ENCODE results near the gene TBL3. TPM values are rescaled to one million over a fixed set of nuclear protein-coding genes. Genes with fewer than 3 reads are reported as not detected.

TBL3 gene
- polyA plus RNA-seq, 2 of the 4 experiments (the other 2 are of a cell fraction) = 21.9 to 42.8 TPM

- no peak for ATAC-seq
- Histone ChIP-seq H3K4me1 (peaks cover 19% of the 10 kb centered on the region), H3K4me2 (no peak overlapping the region), H3K27ac (no peak overlapping the region), H3K9me3 (no peaks in the 10 kb centered on the region), H3K4me3 (no peak overlapping the region)
- CTCF ChIA-PET = interaction anchor here (1.7 to 2.3 kb wide), 4 partner anchors 9 to 76 kb away, joined by 3 to 8 read pairs (median 6); partner anchors contain the start of gene RPL3L
- no peak for DNase-seq (ENCODE audit: low read depth in 1 of 2, low spot score in 1 of 2)
- POLR2A ChIA-PET = interaction anchor here (0.6 to 1.9 kb wide), 2 partner anchors 16 to 211 kb away, joined by 4 to 9 read pairs; partner anchors contain the start of gene TRAF7
- no peak for FAIRE-seq
- TF ChIP-seq E2F6 (IDR thresholded peaks at IDR 0.05; ENCODE audit: borderline replicate concordance, low read depth) (no peak), JUNB (IDR thresholded peaks at IDR 0.05) (no peak), USF2 (IDR thresholded peaks at IDR 0.05) (no peak), PHF8 (IDR thresholded peaks at IDR 0.05; ENCODE audit: borderline replicate concordance, low read depth) (no peak), NFE2L2 (conservative IDR thresholded peaks at IDR 0.05; ENCODE audit: low read length) (no peak), MYC (IDR thresholded peaks at IDR 0.05; ENCODE audit: borderline replicate concordance, low read length) (no peak), HMGXB4 (CRISPR knock-in tag; IDR thresholded peaks at IDR 0.05; ENCODE audit: borderline replicate concordance) (no peak)
- 94% methylated on average over 16 of the region's 21 CpGs for WGBS (ENCODE audit: missing lambda C conversion rate)
These were observed 27.1 kb upstream of the TBL3 start for GRCh38 chr16:1944612-1945199.

- DNase-seq (ENCODE audit: low read depth in 1 of 2, low spot score in 1 of 2) (no peak), ATAC-seq (no peak), FAIRE-seq (no peak)
- POLR2A ChIA-PET = interaction anchor here (1.3 kb wide), 1 partner anchor 19 kb away, joined by 6 read pairs; the partner anchor contains the start of gene RPS2
- H3K27ac ChIP-seq = no peak overlapping the region
- no peaks in the 10 kb centered on the region for H3K9me3 ChIP-seq
- CTCF ChIA-PET = interaction anchor here (0.8 to 2.5 kb wide), 10 partner anchors 9 to 82 kb away, joined by 3 to 11 read pairs (median 4); partner anchors contain the start of genes NDUFB10 and RPL3L
- H3K4me2 ChIP-seq = no peak overlapping the region
- peaks cover 19% of the 10 kb centered on the region for H3K4me1 ChIP-seq
- TF ChIP-seq HEYL (CRISPR knock-in tag; IDR thresholded peaks at IDR 0.05) = no peak
- TF ChIP-seq NR3C1 (IDR thresholded peaks at IDR 0.05) = no peak
- no peak for TF ChIP-seq HOXB13 (CRISPR knock-in tag; IDR thresholded peaks at IDR 0.05; ENCODE audit: low read depth)
- TF ChIP-seq CTCF (IDR thresholded peaks at IDR 0.05) = no peak
- TF ChIP-seq MAFK (IDR thresholded peaks at IDR 0.05; ENCODE audit: partially characterized antibody) = no peak
- TF ChIP-seq PHF8 (IDR thresholded peaks at IDR 0.05; ENCODE audit: borderline replicate concordance, low read depth) = no peak
- no peak for TF ChIP-seq PBX3 (IDR thresholded peaks at IDR 0.05)
- no peak for TF ChIP-seq FOXS1 (CRISPR knock-in tag; IDR thresholded peaks at IDR 0.05)
- TF ChIP-seq ESRRA (IDR thresholded peaks at IDR 0.05; ENCODE audit: borderline replicate concordance, low read length) = no peak
- TF ChIP-seq ELK1 (IDR thresholded peaks at IDR 0.05; ENCODE audit: low read depth, low read length) = no peak
- no peak for TF ChIP-seq POLR2AphosphoS2 (conservative IDR thresholded peaks at IDR 0.05; ENCODE audit: low read length)
- no peak for TF ChIP-seq BCL3 (IDR thresholded peaks at IDR 0.05)
- no peak for TF ChIP-seq CEBPB (IDR thresholded peaks at IDR 0.05)
- no peak for TF ChIP-seq EP300 (IDR thresholded peaks at IDR 0.05)
- no peak for TF ChIP-seq RCOR1 (IDR thresholded peaks at IDR 0.05; ENCODE audit: low read depth, low read length)
- no peak for TF ChIP-seq JUNB (IDR thresholded peaks at IDR 0.05)
- WGBS (ENCODE audit: missing lambda C conversion rate) = 79% methylated on average over 19 of the region's 19 CpGs
- no peak overlapping the region for H3K4me3 ChIP-seq
These were observed 26.1 kb upstream of the TBL3 start for GRCh38 chr16:1945559-1946391.
